ENCODE data around the gene DIMT1. TPM values are rescaled to one million over a fixed set of nuclear protein-coding genes. Genes with fewer than 3 reads are reported as not detected.

Gene DIMT1
- total RNA-seq: 18.1 and 22.9 TPM in 2 replicates

DNA sequence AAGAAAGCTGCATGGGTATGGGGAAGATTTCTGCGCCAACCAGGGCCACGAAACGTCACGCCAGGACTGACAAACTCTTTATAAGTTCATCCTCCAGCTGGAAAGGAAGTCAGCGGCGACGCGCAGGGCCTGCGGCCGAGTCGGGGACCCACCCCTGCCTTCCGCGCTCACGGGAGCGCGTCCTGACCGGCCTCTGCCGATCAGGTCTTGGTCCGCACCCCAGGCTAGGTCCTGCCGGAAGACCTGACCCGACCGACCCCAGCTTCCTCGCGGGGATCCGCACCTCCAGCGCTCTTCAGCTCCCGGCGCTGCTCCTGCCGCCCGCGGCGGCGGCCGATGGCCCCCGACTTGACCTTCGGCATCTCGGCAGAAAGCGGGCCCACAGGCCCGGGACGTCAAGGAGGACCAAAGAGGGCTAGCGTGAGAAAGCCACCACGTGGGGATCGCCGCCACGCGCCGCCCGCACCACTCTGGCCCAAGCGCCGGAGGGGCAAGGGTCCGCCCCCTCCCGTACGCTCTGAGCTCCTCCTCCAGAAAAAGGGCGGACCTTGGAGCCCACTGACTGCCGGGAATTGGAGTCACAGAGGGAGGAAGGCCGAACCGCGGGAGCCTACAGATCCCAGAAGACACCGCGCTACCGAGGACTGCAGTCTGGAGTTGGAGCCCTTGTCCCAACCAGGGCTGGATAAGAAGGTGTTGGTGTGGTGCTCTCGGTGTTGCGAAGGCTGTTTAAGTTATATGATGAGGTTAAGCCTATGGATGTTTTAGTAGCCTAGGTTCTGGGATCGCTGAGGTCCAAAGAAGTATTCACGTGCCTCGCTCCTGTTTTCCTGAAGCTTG, at the start of gene DIMT1:
Gene DIMT1, minus strand, starts transcription at position 495 of the 840 bp plus-strand sequence. Its CDS starts 133 bp downstream, at position 362.

DNA sequence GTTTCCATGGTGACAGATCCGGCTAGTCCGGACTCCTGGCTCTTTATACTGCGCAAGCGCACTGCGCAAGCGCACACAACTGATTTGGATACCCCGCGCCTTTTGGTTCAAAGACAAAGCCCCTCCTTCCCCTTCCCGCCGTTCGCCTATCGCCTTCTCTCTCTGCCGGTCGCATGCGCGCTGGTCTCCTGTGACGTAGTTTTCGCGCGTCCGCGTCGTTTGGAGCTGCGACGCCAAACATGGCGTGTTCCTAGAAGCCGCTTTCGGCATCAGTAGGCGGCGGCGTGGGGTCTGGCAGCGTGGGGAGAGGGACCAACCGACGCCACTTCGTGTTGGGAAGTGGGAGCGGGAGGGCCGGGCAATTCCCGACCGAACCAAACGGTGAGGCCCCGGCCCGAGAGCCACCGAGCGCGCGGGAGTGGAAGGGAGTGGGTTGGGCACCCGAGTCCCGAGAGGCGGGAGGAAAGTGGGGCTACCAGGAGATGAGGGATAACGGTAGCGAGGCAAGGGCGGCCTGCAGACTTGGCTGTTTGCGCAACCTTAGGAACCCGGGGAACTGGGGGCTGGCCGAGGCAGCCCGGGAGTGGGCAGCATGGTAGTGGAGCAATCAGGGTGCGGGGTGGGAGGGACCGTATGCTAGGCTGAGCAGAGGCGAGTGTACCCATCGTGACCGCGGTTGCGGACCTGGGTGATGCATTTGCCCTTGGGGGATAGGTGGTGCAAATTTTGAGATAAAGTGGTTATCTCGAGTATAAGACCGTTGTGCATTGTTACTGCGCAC, 9.0 kb upstream of the DIMT1 start, which contains the start of gene IPO11:
Gene IPO11, plus strand, starts transcription at position 215 of the 781 bp plus-strand sequence. CDS start 24,517 bp downstream, outside the sequence.

Other genes starting within 250 kb of the DIMT1 start
- gene KIF2A, start 97.7 kb downstream of the DIMT1 start, total RNA-seq: 37.7 and 42.1 TPM in 2 replicates
- 16.6 and 25.0 TPM in 2 replicates for gene IPO11, start 8.9 kb upstream of the DIMT1 start, total RNA-seq
- gene LRRC70, start 174.9 kb upstream of the DIMT1 start, total RNA-seq: 0.55 and 0.57 TPM in 2 replicates

Data from smooth muscle cell of bladder (primary cell).